Measurements from ENCODE around the gene EIF2S2. TPM values are rescaled to one million over a fixed set of nuclear protein-coding genes. Genes with fewer than 3 reads are reported as not detected.

EIF2S2 gene
- total RNA-seq, 1 donor, result 148 TPM

- TF ChIP-seq CTCF (IDR thresholded peaks at IDR 0.05; ENCODE audit: insufficient read depth, low read length), result no peak
- no peak for DNase-seq (ENCODE audit: low read depth)
- no peak overlapping the region for H3K4me3 ChIP-seq (ENCODE audit: low read depth, low read length)
Observed at GRCh38 chr20:34047010-34047687, 64.9 kb downstream of the EIF2S2 start.

GRCh38 chr20:34045930-34046725, 65.9 kb downstream of the EIF2S2 start:
- no peak for TF ChIP-seq CTCF (IDR thresholded peaks at IDR 0.05; ENCODE audit: insufficient read depth, low read length)
- H3K4me3 ChIP-seq (ENCODE audit: low read depth, low read length), result no peak overlapping the region
- DNase-seq (ENCODE audit: low read depth), result no peak

- no peak overlapping the region for H3K4me3 ChIP-seq (ENCODE audit: low read depth, low read length)
- DNase-seq (ENCODE audit: low read depth), result peak; percentile 71
- no peak for TF ChIP-seq CTCF (IDR thresholded peaks at IDR 0.05; ENCODE audit: insufficient read depth, low read length)
Observed at GRCh38 chr20:34045294-34045693, 66.7 kb downstream of the EIF2S2 start.

- DNase-seq (ENCODE audit: low read depth), result no peak
- no peak overlapping the region for H3K4me3 ChIP-seq (ENCODE audit: low read depth, low read length)
- no peak for TF ChIP-seq CTCF (IDR thresholded peaks at IDR 0.05; ENCODE audit: insufficient read depth, low read length)
Observed at GRCh38 chr20:34043025-34043424, 69.0 kb downstream of the EIF2S2 start.

- no peak for DNase-seq (ENCODE audit: low read depth)
- no peak overlapping the region for H3K4me3 ChIP-seq (ENCODE audit: low read depth, low read length)
Observed at GRCh38 chr20:34042262-34042661, 69.8 kb downstream of the EIF2S2 start.

GRCh38 chr20:34041226-34041625, 70.8 kb downstream of the EIF2S2 start:
- TF ChIP-seq CTCF (IDR thresholded peaks at IDR 0.05; ENCODE audit: insufficient read depth, low read length), result no peak

More at GRCh38 chr20:34042262-34042661, 69.8 kb downstream of the EIF2S2 start:
- TF ChIP-seq CTCF (IDR thresholded peaks at IDR 0.05; ENCODE audit: insufficient read depth, low read length), result no peak

More at GRCh38 chr20:34041226-34041625, 70.8 kb downstream of the EIF2S2 start:
- DNase-seq (ENCODE audit: low read depth), result no peak
- no peak overlapping the region for H3K4me3 ChIP-seq (ENCODE audit: low read depth, low read length)
